ENCODE results near the gene EZH2. TPM values are rescaled to one million over a fixed set of nuclear protein-coding genes. Genes with fewer than 3 reads are reported as not detected.

Gene EZH2
- total RNA-seq, 1 donor from 2014 or later, result 13.8 TPM

GRCh38 chr7:148856578-148856881, 27.6 kb downstream of the EZH2 start:
- no peak overlapping the region for H3K27ac Mint-ChIP-seq (ENCODE audit: unreplicated experiment)
- peaks cover 5% of the 10 kb centered on the region for H3K4me1 Mint-ChIP-seq (ENCODE audit: low read depth, unreplicated experiment)
- FAIRE-seq, result no peak
- no peak overlapping the region for H3K4me2 ChIP-seq (ENCODE audit: low read length)
- peaks cover 89% of the 10 kb centered on the region for H3K79me2 ChIP-seq (ENCODE audit: insufficient read depth, low read length)
- no peaks in the 10 kb centered on the region for H3K27me3 ChIP-seq (ENCODE audit: insufficient read depth, low read length)
- no peak overlapping the region for H3K9ac ChIP-seq (ENCODE audit: low read length)
- H3K4me1 ChIP-seq (ENCODE audit: insufficient read depth, low read length), result peaks cover 4% of the 10 kb centered on the region
- DNase-seq (ENCODE audit: low read depth), result no peak
- H3K27me3 Mint-ChIP-seq (ENCODE audit: low read depth, unreplicated experiment), result no peaks in the 10 kb centered on the region
- no peaks in the 10 kb centered on the region for H3K36me3 Mint-ChIP-seq (ENCODE audit: low read depth, unreplicated experiment)
- H3K27ac ChIP-seq (ENCODE audit: low read depth, low read length), result no peak overlapping the region
- TF ChIP-seq EZH2 (IDR thresholded peaks at IDR 0.05; ENCODE audit: insufficient read depth, low read length) (no peak), CTCF (IDR thresholded peaks at IDR 0.05; ENCODE audit: insufficient read depth, low read depth, low read length) (no peak)
- H3K36me3 ChIP-seq (ENCODE audit: insufficient read depth, low read length), result no peaks in the 10 kb centered on the region
- no peak overlapping the region for H3K4me3 Mint-ChIP-seq (ENCODE audit: unreplicated experiment)
- H3K9me3 ChIP-seq (ENCODE audit: insufficient read depth, low read depth, low read length), result no peaks in the 10 kb centered on the region
- H3K9me3 Mint-ChIP-seq (ENCODE audit: unreplicated experiment), result no peaks in the 10 kb centered on the region
- H4K20me1 ChIP-seq (ENCODE audit: insufficient read depth, low read length), result peaks cover 32% of the 10 kb centered on the region
- H3K4me3 ChIP-seq (ENCODE audit: insufficient read depth, low read depth, low read length), result no peak overlapping the region
- no peak overlapping the region for H2AFZ ChIP-seq (ENCODE audit: low read depth, low read length)

DNA sequence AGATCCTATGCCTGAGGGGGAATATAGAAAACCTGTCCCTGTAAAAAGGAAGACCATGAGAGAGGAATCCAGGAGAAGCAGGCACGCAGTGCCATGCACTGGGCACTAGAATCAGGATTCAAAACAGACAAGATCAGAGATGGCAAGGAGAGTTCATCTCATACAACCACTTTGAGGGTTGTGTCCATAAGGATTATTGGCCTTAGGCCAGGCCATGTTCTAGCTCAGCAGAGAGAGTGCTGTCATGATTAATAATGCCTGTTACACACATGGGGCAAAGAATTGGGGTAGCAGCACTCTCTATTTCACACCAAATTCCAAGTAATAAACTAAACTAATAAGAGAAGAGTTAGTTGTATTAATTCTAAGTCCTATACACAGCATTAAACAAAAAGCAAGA, 29.1 kb downstream of the EZH2 start:
- H3K4me1 Mint-ChIP-seq (ENCODE audit: low read depth, unreplicated experiment), result peaks cover 5% of the 10 kb centered on the region
- H3K9me3 Mint-ChIP-seq (ENCODE audit: unreplicated experiment), result no peaks in the 10 kb centered on the region
- Histone ChIP-seq H3K9me3 (ENCODE audit: insufficient read depth, low read depth, low read length) (no peaks in the 10 kb centered on the region), H3K4me2 (ENCODE audit: low read length) (no peak overlapping the region), H2AFZ (ENCODE audit: low read depth, low read length) (no peak overlapping the region), H3K4me1 (ENCODE audit: insufficient read depth, low read length) (peaks cover 4% of the 10 kb centered on the region), H3K27ac (ENCODE audit: low read depth, low read length) (no peak overlapping the region), H3K36me3 (ENCODE audit: insufficient read depth, low read length) (no peaks in the 10 kb centered on the region), H3K79me2 (ENCODE audit: insufficient read depth, low read length) (peaks cover 90% of the 10 kb centered on the region), H3K27me3 (ENCODE audit: insufficient read depth, low read length) (no peaks in the 10 kb centered on the region), H3K4me3 (ENCODE audit: insufficient read depth, low read depth, low read length) (no peak overlapping the region), H3K9ac (ENCODE audit: low read length) (no peak overlapping the region), H4K20me1 (ENCODE audit: insufficient read depth, low read length) (peaks cover 32% of the 10 kb centered on the region)
- no peak overlapping the region for H3K4me3 Mint-ChIP-seq (ENCODE audit: unreplicated experiment)
- DNase-seq (ENCODE audit: low read depth), result no peak
- H3K27me3 Mint-ChIP-seq (ENCODE audit: low read depth, unreplicated experiment), result no peaks in the 10 kb centered on the region
- no peaks in the 10 kb centered on the region for H3K36me3 Mint-ChIP-seq (ENCODE audit: low read depth, unreplicated experiment)
- TF ChIP-seq CTCF (IDR thresholded peaks at IDR 0.05; ENCODE audit: insufficient read depth, low read depth, low read length), result no peak
- TF ChIP-seq EZH2 (IDR thresholded peaks at IDR 0.05; ENCODE audit: insufficient read depth, low read length), result no peak
- H3K27ac Mint-ChIP-seq (ENCODE audit: unreplicated experiment), result no peak overlapping the region
- no peak for FAIRE-seq

- Mint-ChIP-seq H3K9me3 (ENCODE audit: unreplicated experiment) (no peaks in the 10 kb centered on the region), H3K4me1 (ENCODE audit: low read depth, unreplicated experiment) (peaks cover 21% of the 10 kb centered on the region), H3K36me3 (ENCODE audit: low read depth, unreplicated experiment) (no peaks in the 10 kb centered on the region), H3K27ac (ENCODE audit: unreplicated experiment) (no peak overlapping the region), H3K27me3 (ENCODE audit: low read depth, unreplicated experiment) (no peaks in the 10 kb centered on the region), H3K4me3 (ENCODE audit: unreplicated experiment) (no peak overlapping the region)
- H3K27ac ChIP-seq (ENCODE audit: low read depth, low read length), result no peak overlapping the region
- peaks cover 24% of the 10 kb centered on the region for H4K20me1 ChIP-seq (ENCODE audit: insufficient read depth, low read length)
- no peak overlapping the region for H3K4me2 ChIP-seq (ENCODE audit: low read length)
- no peaks in the 10 kb centered on the region for H3K27me3 ChIP-seq (ENCODE audit: insufficient read depth, low read length)
- no peaks in the 10 kb centered on the region for H3K36me3 ChIP-seq (ENCODE audit: insufficient read depth, low read length)
- TF ChIP-seq CTCF (IDR thresholded peaks at IDR 0.05; ENCODE audit: insufficient read depth, low read depth, low read length) (no peak), EZH2 (IDR thresholded peaks at IDR 0.05; ENCODE audit: insufficient read depth, low read length) (no peak)
- H3K79me2 ChIP-seq (ENCODE audit: insufficient read depth, low read length), result peaks cover 96% of the 10 kb centered on the region
- H2AFZ ChIP-seq (ENCODE audit: low read depth, low read length), result no peak overlapping the region
- no peaks in the 10 kb centered on the region for H3K9me3 ChIP-seq (ENCODE audit: insufficient read depth, low read depth, low read length)
- no peak overlapping the region for H3K4me3 ChIP-seq (ENCODE audit: insufficient read depth, low read depth, low read length)
- H3K9ac ChIP-seq (ENCODE audit: low read length), result no peak overlapping the region
- peaks cover 4% of the 10 kb centered on the region for H3K4me1 ChIP-seq (ENCODE audit: insufficient read depth, low read length)
- DNase-seq (ENCODE audit: low read depth) (no peak), FAIRE-seq (no peak)
Observed at GRCh38 chr7:148852272-148852671, 31.8 kb downstream of the EZH2 start.

Data from astrocyte (in vitro differentiated cells and primary cell).